ENCODE results near the gene GALNTL6. TPM values are rescaled to one million over a fixed set of nuclear protein-coding genes. Genes with fewer than 3 reads are reported as not detected.

GALNTL6 gene
- total RNA-seq, 4 donors from 2014 or later, result 0.26 to 4.0 (median 1.5) TPM; not detected in 1

GRCh38 chr4:173057442-173057841 lies 1244.2 kb downstream of the GALNTL6 start:
- WGBS, result 40% methylated on average over 3 of the region's 3 CpGs
- no peak for TF ChIP-seq POLR2AphosphoS5 (IDR thresholded peaks at IDR 0.05)
- TF ChIP-seq POLR2A (IDR thresholded peaks at IDR 0.05), result no peak
- TF ChIP-seq EP300 (IDR thresholded peaks at IDR 0.05), result no peak
- TF ChIP-seq CTCF (IDR thresholded peaks at IDR 0.05), result no peak
- Histone ChIP-seq H3K9me3 (no peaks in the 10 kb centered on the region), H3K4me3 (no peak overlapping the region), H3K27me3 (no peaks in the 10 kb centered on the region), H3K27ac (no peak overlapping the region), H3K36me3 (no peaks in the 10 kb centered on the region), H3K4me1 (no peaks in the 10 kb centered on the region)
- DNase-seq (ENCODE audit: low spot score in 2 of 2), result no peak

GRCh38 chr4:173057901-173058300 lies 1244.7 kb downstream of the GALNTL6 start:
- TF ChIP-seq POLR2AphosphoS5 (IDR thresholded peaks at IDR 0.05) (no peak), CTCF (IDR thresholded peaks at IDR 0.05) (no peak), EP300 (IDR thresholded peaks at IDR 0.05) (no peak), POLR2A (IDR thresholded peaks at IDR 0.05) (no peak)
- no peak for DNase-seq (ENCODE audit: low spot score in 2 of 2)
- no peak overlapping the region for H3K4me3 ChIP-seq
- H3K4me1 ChIP-seq, result no peaks in the 10 kb centered on the region
- no peaks in the 10 kb centered on the region for H3K9me3 ChIP-seq
- WGBS, result 44% methylated on average over 1 of the region's 1 CpG
- no peaks in the 10 kb centered on the region for H3K36me3 ChIP-seq
- H3K27ac ChIP-seq, result no peak overlapping the region
- no peaks in the 10 kb centered on the region for H3K27me3 ChIP-seq

GRCh38 chr4:173061160-173061559 lies 1248.0 kb downstream of the GALNTL6 start:
- no peak for TF ChIP-seq POLR2AphosphoS5 (IDR thresholded peaks at IDR 0.05)
- TF ChIP-seq EP300 (IDR thresholded peaks at IDR 0.05), result no peak
- no peak for TF ChIP-seq POLR2A (IDR thresholded peaks at IDR 0.05)
- no peak for TF ChIP-seq CTCF (IDR thresholded peaks at IDR 0.05)
- Histone ChIP-seq H3K27me3 (no peaks in the 10 kb centered on the region), H3K9me3 (no peaks in the 10 kb centered on the region), H3K4me1 (no peaks in the 10 kb centered on the region), H3K36me3 (no peaks in the 10 kb centered on the region), H3K4me3 (no peak overlapping the region), H3K27ac (no peak overlapping the region)
- DNase-seq (ENCODE audit: low spot score in 2 of 2), result no peak
- WGBS, result 58% methylated on average over 4 of the region's 4 CpGs

GRCh38 chr4:173073939-173074500 lies 1260.8 kb downstream of the GALNTL6 start:
- H3K4me3 ChIP-seq, result no peak overlapping the region
- 45% methylated on average over 1 of the region's 1 CpG for WGBS
- H3K36me3 ChIP-seq, result no peaks in the 10 kb centered on the region
- DNase-seq (ENCODE audit: low spot score in 2 of 2), result no peak
- TF ChIP-seq POLR2AphosphoS5 (IDR thresholded peaks at IDR 0.05) (no peak), CTCF (IDR thresholded peaks at IDR 0.05) (no peak), POLR2A (IDR thresholded peaks at IDR 0.05) (no peak), EP300 (IDR thresholded peaks at IDR 0.05) (no peak)
- no peak overlapping the region for H3K27ac ChIP-seq
- H3K4me1 ChIP-seq, result no peaks in the 10 kb centered on the region
- no peaks in the 10 kb centered on the region for H3K27me3 ChIP-seq
- H3K9me3 ChIP-seq, result no peaks in the 10 kb centered on the region

- TF ChIP-seq EP300 (IDR thresholded peaks at IDR 0.05), result no peak
- TF ChIP-seq POLR2AphosphoS5 (IDR thresholded peaks at IDR 0.05), result no peak
- TF ChIP-seq CTCF (IDR thresholded peaks at IDR 0.05), result no peak
- no peak for TF ChIP-seq POLR2A (IDR thresholded peaks at IDR 0.05)
- H3K27ac ChIP-seq, result no peak overlapping the region
These were observed 1261.3 kb downstream of the GALNTL6 start for GRCh38 chr4:173074501-173074946.

More at GRCh38 chr4:173074501-173074946, 1261.3 kb downstream of the GALNTL6 start:
- Histone ChIP-seq H3K27me3 (no peaks in the 10 kb centered on the region), H3K36me3 (no peaks in the 10 kb centered on the region), H3K9me3 (no peaks in the 10 kb centered on the region), H3K4me3 (no peak overlapping the region), H3K4me1 (no peaks in the 10 kb centered on the region)
- DNase-seq (ENCODE audit: low spot score in 2 of 2), result no peak
- 56% methylated on average over 3 of the region's 3 CpGs for WGBS

Measured in suprapubic skin (tissue), 4 donors.